GM23338 (cell line): ENCODE measurements around the gene HSD17B11. TPM values are rescaled to one million over a fixed set of nuclear protein-coding genes. Genes with fewer than 3 reads are reported as not detected.

Experiments
- ATAC-seq: fragments of 200-7000 bp; cut with Tn5 transposase; 3 replicates; pipeline ENCODE4 v1.9.1; 2020
- DNase-seq: peaks from one replicate; pipeline ENCODE4 v3.0.0-alpha.2; 2015; ENCODE audit warnings: low spot score
- H2AFZ ChIP-seq: fragments of 200-600 bp; sonication (generic); 2 replicates; pipeline ENCODE4 v1.8.0; 2016; ENCODE audit warnings: antibody characterized with exemption, mild to moderate bottlenecking, moderate library complexity
- H3F3A ChIP-seq: fragments of 200-600 bp; sonication (generic); replicated peaks from 2 replicates; pipeline ENCODE4 v1.8.0; 2017; ENCODE audit warnings: antibody characterized with exemption, mixed run types, low read depth
- H3K27ac ChIP-seq: fragments of 200-600 bp; sonication (generic); 2 replicates; pipeline ENCODE4 v1.6.1; 2016; ENCODE audit warnings: low read depth
- H3K27me3 ChIP-seq: fragments of 200-600 bp; sonication (generic); 2 replicates; pipeline ENCODE4 v1.8.0; 2016; ENCODE audit warnings: mild to moderate bottlenecking, mixed run types, moderate library complexity; ENCODE audit not compliant: insufficient read depth
- H3K36me3 ChIP-seq: fragments of 200-600 bp; sonication (generic); 2 replicates; pipeline ENCODE4 v1.8.0; 2016; ENCODE audit warnings: mild to moderate bottlenecking; ENCODE audit not compliant: insufficient read depth
- H3K4me1 ChIP-seq: fragments of 200-600 bp; sonication (generic); 2 replicates; pipeline ENCODE4 v1.8.0; 2016; ENCODE audit warnings: mild to moderate bottlenecking, moderate library complexity; ENCODE audit not compliant: insufficient read depth
- H3K4me2 ChIP-seq: fragments of 200-600 bp; sonication (generic); 2 replicates; pipeline ENCODE4 v1.7.1; 2017; ENCODE audit warnings: mixed run types
- H3K4me3 ChIP-seq: fragments of 200-600 bp; sonication (generic); 2 replicates; pipeline ENCODE4 v1.6.1; 2016; ENCODE audit warnings: mixed run types
- H3K79me2 ChIP-seq: fragments of 200-600 bp; sonication (generic); replicated peaks from 2 replicates; pipeline ENCODE4 v1.8.0; 2017; ENCODE audit warnings: mild to moderate bottlenecking; ENCODE audit not compliant: insufficient read depth
- H3K9me2 ChIP-seq: fragments of 200-600 bp; sonication (generic); 2 replicates; pipeline ENCODE4 v1.8.0; 2017; ENCODE audit not compliant: insufficient read depth
- H4K20me1 ChIP-seq: fragments of 200-600 bp; sonication (generic); replicated peaks from 2 replicates; pipeline ENCODE4 v1.8.0; 2017; ENCODE audit warnings: mild to moderate bottlenecking; ENCODE audit not compliant: insufficient read depth
- H3K27ac Mint-ChIP-seq: 2 replicates; pipeline ENCODE4 v1.8.0; 2020; ENCODE audit warnings: inconsistent platforms, mild to moderate bottlenecking, moderate library complexity, mixed read lengths
- H3K27me3 Mint-ChIP-seq: 3 replicates; pipeline ENCODE4 v1.8.0; 2022; ENCODE audit warnings: low read depth, mild to moderate bottlenecking, moderate library complexity, mixed read lengths, inconsistent platforms; ENCODE audit not compliant: insufficient read depth, poor library complexity
- H3K36me3 Mint-ChIP-seq: 3 replicates; pipeline ENCODE4 v1.8.0; 2021; ENCODE audit warnings: low read depth, mild to moderate bottlenecking, inconsistent platforms, moderate library complexity, mixed read lengths
- H3K4me1 Mint-ChIP-seq: 3 replicates; pipeline ENCODE4 v1.8.0; 2020; ENCODE audit warnings: mild to moderate bottlenecking, inconsistent platforms, mixed read lengths
- H3K4me3 Mint-ChIP-seq: 3 replicates; pipeline ENCODE4 v1.8.0; 2021; ENCODE audit warnings: moderate library complexity, mild to moderate bottlenecking, inconsistent platforms, mixed read lengths
- H3K9me3 Mint-ChIP-seq: 3 replicates; pipeline ENCODE4 v1.8.0; 2020; ENCODE audit warnings: moderate library complexity, mild to moderate bottlenecking, inconsistent platforms, mixed read lengths
- CREB1 ChIP-seq: fragments of 250-450 bp; sonication (Bioruptor Pico); IDR thresholded peaks from 2 replicates; pipeline ENCODE4 v1.5.0; 2020; ENCODE audit warnings: low read depth, mild to moderate bottlenecking, moderate library complexity
- CTCF ChIP-seq, 2 experiments: fragments of 200-600 bp in 1 of 2; sonication (generic) in 1 of 2; conservative IDR thresholded peaks; 2 replicates each; pipeline versions ENCODE4 v1.5.1 to v1.6.1; 2016 to 2017; ENCODE audit warnings: antibody characterized with exemption in 2 of 2, low read depth in 2 of 2, mild to moderate bottlenecking in 2 of 2, moderate library complexity in 1 of 2
- ETS1 ChIP-seq: IDR thresholded peaks from 2 replicates; pipeline ENCODE4 v1.6.1; 2016; ENCODE audit warnings: antibody characterized with exemption
- EZH2 ChIP-seq: fragments of 200-600 bp; sonication (generic); IDR thresholded peaks from one replicate; pipeline ENCODE4 v1.8.0; 2017; ENCODE audit warnings: antibody characterized with exemption, mild to moderate bottlenecking, low read depth; ENCODE audit not compliant: unreplicated experiment
- EZH2phosphoT487 ChIP-seq: fragments of 200-600 bp; sonication (generic); IDR thresholded peaks from one replicate; pipeline ENCODE4 v1.8.1; 2018; ENCODE audit warnings: antibody characterized with exemption; ENCODE audit not compliant: unreplicated experiment
- JUNB ChIP-seq: IDR thresholded peaks from one replicate; pipeline ENCODE4 v1.6.1; 2016; ENCODE audit warnings: antibody characterized with exemption; ENCODE audit not compliant: unreplicated experiment
- NANOG ChIP-seq: IDR thresholded peaks from 2 replicates; pipeline ENCODE4 v1.6.1; 2016; ENCODE audit warnings: antibody characterized with exemption, borderline replicate concordance
- POLR2AphosphoS5 ChIP-seq: IDR thresholded peaks from 2 replicates; pipeline ENCODE4 v1.6.1; 2016; ENCODE audit warnings: antibody characterized with exemption, low read depth
- REST ChIP-seq: IDR thresholded peaks from one replicate; pipeline ENCODE4 v1.6.1; 2018; ENCODE audit warnings: antibody characterized with exemption; ENCODE audit not compliant: unreplicated experiment
- STAT1 ChIP-seq: IDR thresholded peaks from one replicate; pipeline ENCODE4 v1.6.1; 2016; ENCODE audit warnings: antibody characterized with exemption; ENCODE audit not compliant: unreplicated experiment
- ZNF114 ChIP-seq: fragments of 250-450 bp; sonication (Bioruptor Pico); IDR thresholded peaks from 2 replicates; pipeline ENCODE4 v1.5.0; 2020; ENCODE audit warnings: mild to moderate bottlenecking, moderate library complexity
- ZNF331 ChIP-seq: fragments of 250-450 bp; sonication (Bioruptor Pico); IDR thresholded peaks from 2 replicates; pipeline ENCODE4 v1.5.0; 2020; ENCODE audit warnings: low read depth, mild to moderate bottlenecking, moderate library complexity
- ZNF462 ChIP-seq: fragments of 250-450 bp; sonication (Bioruptor Pico); IDR thresholded peaks from 2 replicates; pipeline ENCODE4 v1.5.0; 2020; ENCODE audit warnings: mild to moderate bottlenecking, moderate library complexity
- polyA plus RNA-seq: library from polyadenylated mRNA; unstranded; fragments of >200 nt; fragmentation: Nextera tagmentation; extraction: Ambion mirVana; gene quantifications from 2 replicates; pipeline ENCODE4 v1.2.1, GENCODE V29; 2016
- total RNA-seq: library from RNA; depleted of rRNA; stranded (reverse); fragments of >200 nt; shearing (Covaris generic); gene quantifications from 2 replicates; pipeline ENCODE4 v1.2.3, GENCODE V29; 2014

The HSD17B11 gene
- total and polyA plus RNA-seq, 2 experiments from 2014 or later, result 9.7 to 14.8 TPM

DNA sequence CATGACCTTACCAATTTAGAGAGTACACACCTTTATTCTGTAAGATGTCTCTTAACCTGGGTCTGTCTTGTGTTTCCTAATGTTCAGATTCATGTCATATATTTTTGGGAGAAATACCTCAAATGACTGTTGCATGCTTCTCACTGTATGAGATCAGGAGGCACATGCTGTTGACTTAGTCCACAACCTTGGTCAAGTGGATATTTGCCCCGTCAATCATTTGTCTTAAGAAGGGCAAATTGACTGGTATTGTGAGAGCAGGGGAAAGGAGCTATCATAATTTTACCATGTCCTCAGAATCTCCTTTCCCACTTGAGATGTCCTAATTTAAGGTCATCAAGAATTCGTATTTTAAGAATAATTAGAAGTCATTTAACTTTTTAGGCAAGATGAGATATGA lies 42.4 kb upstream of the HSD17B11 start:
- no peak overlapping the region for H3K27ac ChIP-seq
- H3K4me1 ChIP-seq, result peaks cover 5% of the 10 kb centered on the region
- Mint-ChIP-seq H3K9me3 (no peaks in the 10 kb centered on the region), H3K27me3 (no peaks in the 10 kb centered on the region), H3K27ac (no peak overlapping the region), H3K36me3 (peaks cover 27% of the 10 kb centered on the region), H3K4me3 (no peak overlapping the region), H3K4me1 (peaks cover 20% of the 10 kb centered on the region; the same call in 2 of the 3 replicates)
- H3K4me3 ChIP-seq, result no peak overlapping the region
- no peaks in the 10 kb centered on the region for H3F3A ChIP-seq
- H3K79me2 ChIP-seq, result peaks cover 76% of the 10 kb centered on the region
- peaks cover 4% of the 10 kb centered on the region; the same call in 1 of the 2 replicates for H4K20me1 ChIP-seq
- no peak overlapping the region for H2AFZ ChIP-seq
- H3K36me3 ChIP-seq, result peaks cover 4% of the 10 kb centered on the region; the same call in 1 of the 2 replicates
- ATAC-seq, result no peak
- H3K27me3 ChIP-seq, result no peaks in the 10 kb centered on the region
- no peak for DNase-seq
- TF ChIP-seq STAT1 (no peak), REST (no peak), EZH2 (no peak), ETS1 (no peak), NANOG (no peak), CREB1 (no peak), EZH2phosphoT487 (no peak), ZNF114 (CRISPR knock-in tag) (no peak), CTCF (conservative IDR thresholded peaks at IDR 0.05; ENCODE audit: low read depth in 2 of 2) (no peak), POLR2AphosphoS5 (no peak), JUNB (no peak), ZNF462 (CRISPR knock-in tag) (no peak), ZNF331 (no peak)
- H3K4me2 ChIP-seq, result no peak overlapping the region
- H3K9me2 ChIP-seq, result no peaks in the 10 kb centered on the region
